CD4-positive, alpha-beta T cell (primary cell): ENCODE measurements around the gene CTXN2. TPM values are rescaled to one million over a fixed set of nuclear protein-coding genes. Genes with fewer than 3 reads are reported as not detected.

ENCODE experiments used
- ATAC-seq: fragments of 200-7000 bp; cut with Tn5 transposase; one replicate; pipeline ENCODE4 v1.10.0; 2022; ENCODE audit warnings: mild to moderate bottlenecking; ENCODE audit not compliant: poor library complexity
- CTCF ChIA-PET: fragments of 350-600 bp; sonication (Branson Sonifier 250); formaldehyde crosslinking; loops from one replicate; lab custom pipeline; 2021; ENCODE audit warnings: antibody characterized with exemption, inconsistent platforms; lab: Charles Lee
- POLR2A ChIA-PET: fragments of 350-600 bp; sonication (Branson Sonifier 250); formaldehyde crosslinking; loops from one replicate; lab custom pipeline; 2021; ENCODE audit warnings: antibody characterized with exemption, inconsistent platforms; lab: Charles Lee
- DNase-seq, 14 experiments: peaks; one replicate each; pipeline ENCODE4 v3.0.0-alpha.2; 2013 to 2020; ENCODE audit warnings: mixed read lengths in 2 of 14
- H3K27ac ChIP-seq, 2 donors: one replicate each; pipeline versions ENCODE4 v1.5.1 to v1.7.0; 2013; ENCODE audit warnings: low read length in 2 of 2, low read depth in 1 of 2, mild to moderate bottlenecking in 1 of 2
- H3K27me3 ChIP-seq, 2 experiments: 1 replicate in 1 of 2; 2 replicates in 1 of 2; pipeline versions ENCODE4 v1.6.1 to v1.7.0; 2013; ENCODE audit warnings: low read length in 2 of 2, control low read depth in 1 of 2, mild to moderate bottlenecking in 1 of 2, moderate library complexity in 1 of 2; ENCODE audit not compliant: insufficient read depth in 2 of 2, control insufficient read depth in 1 of 2
- H3K36me3 ChIP-seq: one replicate; pipeline ENCODE4 v1.6.1; 2013; ENCODE audit warnings: low read length, control low read depth; ENCODE audit not compliant: insufficient read depth
- H3K4me1 ChIP-seq: one replicate; pipeline ENCODE4 v1.6.1; 2013; ENCODE audit warnings: low read length, control low read depth; ENCODE audit not compliant: insufficient read depth
- H3K4me3 ChIP-seq: one replicate; pipeline ENCODE4 v1.5.1; 2013; ENCODE audit warnings: mild to moderate bottlenecking, low read length, moderate library complexity
- H3K9me3 ChIP-seq, 2 experiments: 1 replicate in 1 of 2; 2 replicates in 1 of 2; pipeline versions ENCODE4 v1.6.1 to v1.7.0; 2013; ENCODE audit warnings: low read length in 2 of 2, mild to moderate bottlenecking in 2 of 2, control low read depth in 1 of 2, moderate library complexity in 1 of 2; ENCODE audit not compliant: control insufficient read depth in 1 of 2, insufficient read depth in 1 of 2
- H3K27ac Mint-ChIP-seq: one replicate; pipeline ENCODE4 v1.8.0; 2020; ENCODE audit warnings: mixed read lengths
- H3K27me3 Mint-ChIP-seq: one replicate; pipeline ENCODE4 v1.8.0; 2021; ENCODE audit warnings: mixed read lengths
- H3K36me3 Mint-ChIP-seq: one replicate; pipeline ENCODE4 v1.8.0; 2021; ENCODE audit warnings: low read depth, mixed read lengths
- H3K4me1 Mint-ChIP-seq: one replicate; pipeline ENCODE4 v1.8.0; 2021; ENCODE audit warnings: low read depth, mixed read lengths
- H3K4me3 Mint-ChIP-seq: one replicate; pipeline ENCODE4 v1.8.0; 2020; ENCODE audit warnings: mild to moderate bottlenecking, mixed read lengths
- H3K9me3 Mint-ChIP-seq: one replicate; pipeline ENCODE4 v1.8.0; 2020; ENCODE audit warnings: mixed read lengths
- CTCF ChIP-seq: fragments of 200-600 bp; IDR thresholded peaks from one replicate; pipeline ENCODE4 v1.8.0; 2022; ENCODE audit warnings: antibody characterized with exemption, mild to moderate bottlenecking
- intact Hi-C, 2 experiments: fragments of 100-400 bp; cut with DNase I in 1 of 2; cut with micrococcal nuclease in 1 of 2; formaldehyde crosslinking; loops; one replicate each; pipeline versions ENCODE4 v1.15.1 to v1.9.0; 2023 to 2025; cut with DNase I, micrococcal nuclease
- total RNA-seq, 174 experiments: library from RNA in 2 of 174; stranded (reverse) in 2 of 174; gene quantifications; one replicate each; pipeline ENCODE4 v1.2.3 and lab custom pipeline; 2021 to 2026

CTXN2 gene
- total RNA-seq, 2 experiments from 2014 or later = not detected

DNA sequence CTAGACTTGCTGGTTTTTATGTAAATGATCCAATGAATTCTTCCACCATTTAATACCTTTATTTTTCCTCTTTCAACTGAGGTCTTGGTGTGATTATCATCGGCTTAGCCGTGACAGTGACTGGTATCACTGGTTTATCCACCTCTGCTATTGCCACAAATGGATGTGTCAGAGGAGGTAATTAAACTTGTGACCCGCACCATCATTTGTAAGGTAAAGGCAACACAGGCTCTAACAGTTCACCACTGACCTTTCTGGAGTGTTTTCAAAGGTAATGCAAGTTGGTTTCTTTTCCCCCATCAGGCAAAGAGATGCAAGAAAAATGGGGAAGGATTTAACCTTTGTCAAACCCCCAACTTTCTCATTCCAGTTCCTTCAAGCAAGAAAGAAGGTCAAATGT lies 34.3 kb downstream of the CTXN2 start:
- H3K4me3 Mint-ChIP-seq = no peak overlapping the region
- no peaks in the 10 kb centered on the region for H3K36me3 Mint-ChIP-seq
- no peaks in the 10 kb centered on the region for H3K9me3 Mint-ChIP-seq
- no peak for TF ChIP-seq CTCF
- Histone ChIP-seq H3K4me1 (no peaks in the 10 kb centered on the region), H3K4me3 (no peak overlapping the region), H3K9me3 (no peaks in the 10 kb centered on the region), H3K27ac (no peak overlapping the region), H3K27me3 (no peaks in the 10 kb centered on the region), H3K36me3 (no peaks in the 10 kb centered on the region)
- no peaks in the 10 kb centered on the region for H3K4me1 Mint-ChIP-seq
- ATAC-seq = no peak
- H3K27me3 Mint-ChIP-seq = peaks cover 15% of the 10 kb centered on the region
- H3K27ac Mint-ChIP-seq = no peak overlapping the region
- CTCF ChIA-PET = no interaction called here
- intact Hi-C loops = no loop called here
- POLR2A ChIA-PET = no interaction called here
- no peak for DNase-seq

DNA sequence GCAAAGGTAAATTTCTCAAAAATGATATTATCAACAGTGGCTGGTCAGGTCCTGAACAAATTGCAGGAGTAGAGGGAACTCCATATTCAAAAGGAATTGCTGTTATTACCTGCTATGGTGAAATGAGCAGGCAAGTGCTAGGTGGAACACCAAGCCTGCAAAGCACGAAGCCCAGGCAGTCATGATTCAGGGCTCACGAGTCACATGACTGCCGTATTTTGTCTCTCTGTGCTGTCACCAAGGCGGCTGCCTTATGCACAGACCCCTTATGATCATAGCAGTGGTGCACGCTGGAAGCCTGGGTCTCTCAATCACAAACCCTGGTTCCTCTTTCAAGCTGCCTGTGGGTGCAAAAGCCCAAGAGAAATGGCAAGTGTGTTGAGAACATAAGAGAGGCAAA lies 39.0 kb downstream of the CTXN2 start:
- ChIA-PET CTCF (no interaction called here), POLR2A (no interaction called here)
- Histone ChIP-seq H3K27me3 (no peaks in the 10 kb centered on the region), H3K27ac (no peak overlapping the region), H3K9me3 (no peaks in the 10 kb centered on the region), H3K36me3 (no peaks in the 10 kb centered on the region), H3K4me3 (no peak overlapping the region), H3K4me1 (no peaks in the 10 kb centered on the region)
- no peak overlapping the region for H3K4me3 Mint-ChIP-seq
- DNase-seq = no peak
- no peak overlapping the region for H3K27ac Mint-ChIP-seq
- H3K4me1 Mint-ChIP-seq = no peaks in the 10 kb centered on the region
- no peak for TF ChIP-seq CTCF
- no peaks in the 10 kb centered on the region for H3K9me3 Mint-ChIP-seq
- no peak for ATAC-seq
- intact Hi-C loops = no loop called here
- peaks cover 16% of the 10 kb centered on the region for H3K27me3 Mint-ChIP-seq
- no peaks in the 10 kb centered on the region for H3K36me3 Mint-ChIP-seq

DNA sequence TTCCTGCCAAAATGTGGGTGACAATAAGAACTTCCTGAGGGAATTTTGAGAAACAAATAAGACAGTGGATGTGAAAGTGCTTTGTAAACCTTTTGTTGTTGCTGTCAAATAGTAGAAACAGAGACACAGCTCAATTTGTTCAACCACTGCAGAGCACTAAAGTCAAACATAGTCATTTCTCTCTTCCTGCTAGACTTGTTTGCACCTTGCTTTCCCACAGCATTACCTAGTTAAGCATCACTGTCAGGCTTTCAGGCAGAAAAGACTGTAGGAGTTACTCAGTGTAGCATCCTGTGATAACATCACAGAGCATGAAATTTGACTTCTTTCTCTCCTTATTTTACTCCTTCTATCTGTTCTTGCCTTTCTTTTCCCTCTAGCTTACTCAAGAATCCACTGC lies 41.8 kb downstream of the CTXN2 start:
- no peak for TF ChIP-seq CTCF
- no peaks in the 10 kb centered on the region for H3K36me3 ChIP-seq
- H3K9me3 ChIP-seq = no peaks in the 10 kb centered on the region
- no peak overlapping the region for H3K4me3 Mint-ChIP-seq
- no peaks in the 10 kb centered on the region for H3K36me3 Mint-ChIP-seq
- H3K27ac Mint-ChIP-seq = no peak overlapping the region
- DNase-seq (no peak), ATAC-seq (no peak)
- no peak overlapping the region for H3K27ac ChIP-seq
- H3K27me3 Mint-ChIP-seq = peaks cover 16% of the 10 kb centered on the region
- no peaks in the 10 kb centered on the region for H3K4me1 ChIP-seq
- H3K4me1 Mint-ChIP-seq = no peaks in the 10 kb centered on the region
- intact Hi-C loops = no loop called here
- H3K27me3 ChIP-seq = no peaks in the 10 kb centered on the region
- ChIA-PET CTCF (no interaction called here), POLR2A (no interaction called here)
- H3K4me3 ChIP-seq = no peak overlapping the region
- H3K9me3 Mint-ChIP-seq = no peaks in the 10 kb centered on the region
